Measurements from ENCODE around the gene VOPP1. TPM values are rescaled to one million over a fixed set of nuclear protein-coding genes. Genes with fewer than 3 reads are reported as not detected.

VOPP1 gene
- total and polyA plus RNA-seq, 10 of the 15 experiments (the other 5 are each of a cell fraction or from before 2014, with no cell fraction given) = 32.8 to 206 (median 129) TPM

GRCh38 chr7:55432506-55432905, 139.8 kb downstream of the VOPP1 start:
- Histone ChIP-seq H3K36me3 (ENCODE audit: control insufficient read depth in 2 of 2, insufficient read depth in 2 of 2, low read length in 1 of 2) (peaks cover 4 to 5% of the 10 kb centered on the region in 2 experiments; a peak in 3 of 4 replicates), H4K20me1 (ENCODE audit: control insufficient read depth, insufficient read depth) (no peaks in the 10 kb centered on the region), H3K4me3 (no peak overlapping the region), H3K27ac (ENCODE audit: control insufficient read depth, insufficient read depth) (no peak overlapping the region), H3K4me1 (ENCODE audit: control insufficient read depth, insufficient read depth, low read length) (no peaks in the 10 kb centered on the region), H3K9me3 (replicated peaks; ENCODE audit: control insufficient read depth, insufficient read depth, low read length) (no peaks in the 10 kb centered on the region), H3K9ac (ENCODE audit: control insufficient read depth, insufficient read depth, low read length) (no peak overlapping the region), H3K79me2 (ENCODE audit: control insufficient read depth, insufficient read depth, low read length) (no peaks in the 10 kb centered on the region), H2AFZ (ENCODE audit: control insufficient read depth, low read depth, low read length) (no peak overlapping the region), H3K27me3 (replicated peaks in 1 of 2; ENCODE audit: control insufficient read depth in 2 of 2, insufficient read depth in 2 of 2, low read length in 1 of 2) (no peaks in the 10 kb centered on the region), H3K4me2 (ENCODE audit: control insufficient read depth, insufficient read depth) (no peak overlapping the region)
- RAD21 ChIA-PET (ENCODE audit: unreplicated experiment) = interaction anchor here (1.1 to 1.9 kb wide), 4 partner anchors 17 to 137 kb away, joined by 3 to 6 read pairs (median 4); no protein-coding TSS in a partner anchor
- CTCF ChIA-PET = interaction anchor here (0.8 to 2.1 kb wide), 13 partner anchors 9 to 533 kb away, joined by 3 to 14 read pairs (median 4); no protein-coding TSS in a partner anchor
- FAIRE-seq (no peak), DNase-seq (ENCODE audit: low read depth, low spot score) (no peak), ATAC-seq (no peak)
- in situ Hi-C loops (cut with MboI) = no loop called here
- POLR2A ChIA-PET = no interaction called here
- no TSS peak for BruUV-seq (replicated peaks)
- intact Hi-C loops (cut with micrococcal nuclease; ENCODE audit: unreplicated experiment) = loop anchor here (5.0 kb wide), 2 partner anchors 85 to 165 kb away; no protein-coding TSS in a partner anchor
- TF ChIP-seq NR2C1 (IDR thresholded peaks at IDR 0.05) (no peak), IRF5 (IDR thresholded peaks at IDR 0.05; ENCODE audit: borderline replicate concordance) (no peak), ATF7 (IDR thresholded peaks at IDR 0.05; ENCODE audit: low read depth) (no peak), GATAD2B (conservative IDR thresholded peaks at IDR 0.05; ENCODE audit: low read depth) (no peak), CBX3 (IDR thresholded peaks at IDR 0.05; ENCODE audit: borderline replicate concordance, low read depth) (no peak)
- SMC1A ChIA-PET (ENCODE audit: uncharacterized antibody, unreplicated experiment) = interaction anchor here (1.0 to 3.5 kb wide), 6 partner anchors 20 to 207 kb away, joined by 3 to 16 read pairs (median 3); no protein-coding TSS in a partner anchor
- 73% methylated on average over 3 of the region's 3 CpGs for WGBS (ENCODE audit: insufficient coverage, insufficient replicate concordance, low lambda C conversion rate, missing lambda C conversion rate)

- ChIA-PET CTCF (interaction anchor here (0.6 to 2.0 kb wide), 7 partner anchors 8 to 291 kb away, joined by 3 to 9 read pairs (median 3); no protein-coding TSS in a partner anchor), RAD21 (ENCODE audit: unreplicated experiment) (interaction anchor here (1.0 to 1.9 kb wide), 3 partner anchors 12 to 134 kb away, joined by 3 to 6 read pairs (median 3); no protein-coding TSS in a partner anchor), SMC1A (ENCODE audit: uncharacterized antibody, unreplicated experiment) (interaction anchor here (1.1 to 3.5 kb wide), 3 partner anchors 77 to 167 kb away, joined by 3 to 16 read pairs (median 3); no protein-coding TSS in a partner anchor), POLR2A (no interaction called here)
- intact Hi-C loops (cut with micrococcal nuclease; ENCODE audit: unreplicated experiment) = loop anchor here (5.0 kb wide), 2 partner anchors 85 to 165 kb away; no protein-coding TSS in a partner anchor
- H2AFZ ChIP-seq (ENCODE audit: control insufficient read depth, low read depth, low read length) = no peak overlapping the region
- no peak for DNase-seq (ENCODE audit: low read depth, low spot score)
- WGBS (ENCODE audit: insufficient coverage, insufficient replicate concordance, low lambda C conversion rate, missing lambda C conversion rate) = 29% methylated on average over 2 of the region's 2 CpGs
- no peaks in the 10 kb centered on the region for H3K4me1 ChIP-seq (ENCODE audit: control insufficient read depth, insufficient read depth, low read length)
- in situ Hi-C loops (cut with MboI) = no loop called here
- H4K20me1 ChIP-seq (ENCODE audit: control insufficient read depth, insufficient read depth) = no peaks in the 10 kb centered on the region
- FAIRE-seq = no peak
- H3K9ac ChIP-seq (ENCODE audit: control insufficient read depth, insufficient read depth, low read length) = no peak overlapping the region
- no peak overlapping the region for H3K4me3 ChIP-seq
- H3K4me2 ChIP-seq (ENCODE audit: control insufficient read depth, insufficient read depth) = no peak overlapping the region
- H3K27ac ChIP-seq (ENCODE audit: control insufficient read depth, insufficient read depth) = no peak overlapping the region
- H3K36me3 ChIP-seq (ENCODE audit: control insufficient read depth in 2 of 2, insufficient read depth in 2 of 2, low read length in 1 of 2) = peaks cover 4 to 5% of the 10 kb centered on the region in 2 experiments; a peak in 3 of 4 replicates
- no TSS peak for BruUV-seq (replicated peaks)
- no peaks in the 10 kb centered on the region for H3K79me2 ChIP-seq (ENCODE audit: control insufficient read depth, insufficient read depth, low read length)
- H3K27me3 ChIP-seq (replicated peaks in 1 of 2; ENCODE audit: control insufficient read depth in 2 of 2, insufficient read depth in 2 of 2, low read length in 1 of 2) = no peaks in the 10 kb centered on the region
- no peaks in the 10 kb centered on the region for H3K9me3 ChIP-seq (replicated peaks; ENCODE audit: control insufficient read depth, insufficient read depth, low read length)
- no peak for ATAC-seq
- TF ChIP-seq IRF4 (IDR thresholded peaks at IDR 0.05; ENCODE audit: low read depth, low read length) = no peak
- no peak for TF ChIP-seq E4F1 (IDR thresholded peaks at IDR 0.05; ENCODE audit: borderline replicate concordance, partially characterized antibody)
- TF ChIP-seq PBX3 (IDR thresholded peaks at IDR 0.05; ENCODE audit: insufficient replicate concordance, low read depth, low read length) = no peak
- TF ChIP-seq SMAD1 (IDR thresholded peaks at IDR 0.05; ENCODE audit: low read depth, partially characterized antibody) = no peak
- TF ChIP-seq NFYB (IDR thresholded peaks at IDR 0.05; ENCODE audit: insufficient read depth, low read depth, low read length) = no peak
Observed at GRCh38 chr7:55431898-55432297, 140.4 kb downstream of the VOPP1 start.
